ENCODE results near the gene ZDHHC14. TPM values are rescaled to one million over a fixed set of nuclear protein-coding genes. Genes with fewer than 3 reads are reported as not detected.

The ZDHHC14 gene
- total RNA-seq, 1 experiment from 2014 or later = 3.2 TPM

- no peak overlapping the region for H3K27ac ChIP-seq (ENCODE audit: low read depth, low read length, poor library complexity, severe bottlenecking)
- DNase-seq (ENCODE audit: low spot score) = no peak
- H3K4me3 ChIP-seq (ENCODE audit: low read depth, low read length, poor library complexity, severe bottlenecking) = no peak overlapping the region
- BruUV-seq (replicated peaks) = no TSS peak
- no peaks in the 10 kb centered on the region for H3K9me3 ChIP-seq (ENCODE audit: low read depth, low read length, poor library complexity, severe bottlenecking)
- no peaks in the 10 kb centered on the region for H3K36me3 ChIP-seq (ENCODE audit: insufficient read depth, low read length, poor library complexity, severe bottlenecking)
- ChIA-PET POLR2A (ENCODE audit: low non-redundant PET) (no interaction called here), CTCF (no interaction called here)
- intact Hi-C loops (cut with micrococcal nuclease; ENCODE audit: unreplicated experiment) = no loop called here
- no peaks in the 10 kb centered on the region for H3K27me3 ChIP-seq (replicated peaks; ENCODE audit: insufficient read depth, low read depth, low read length, poor library complexity)
- no peaks in the 10 kb centered on the region for H3K4me1 ChIP-seq (ENCODE audit: insufficient read depth, low read length, poor library complexity, severe bottlenecking)
- TF ChIP-seq, protein P1, sequence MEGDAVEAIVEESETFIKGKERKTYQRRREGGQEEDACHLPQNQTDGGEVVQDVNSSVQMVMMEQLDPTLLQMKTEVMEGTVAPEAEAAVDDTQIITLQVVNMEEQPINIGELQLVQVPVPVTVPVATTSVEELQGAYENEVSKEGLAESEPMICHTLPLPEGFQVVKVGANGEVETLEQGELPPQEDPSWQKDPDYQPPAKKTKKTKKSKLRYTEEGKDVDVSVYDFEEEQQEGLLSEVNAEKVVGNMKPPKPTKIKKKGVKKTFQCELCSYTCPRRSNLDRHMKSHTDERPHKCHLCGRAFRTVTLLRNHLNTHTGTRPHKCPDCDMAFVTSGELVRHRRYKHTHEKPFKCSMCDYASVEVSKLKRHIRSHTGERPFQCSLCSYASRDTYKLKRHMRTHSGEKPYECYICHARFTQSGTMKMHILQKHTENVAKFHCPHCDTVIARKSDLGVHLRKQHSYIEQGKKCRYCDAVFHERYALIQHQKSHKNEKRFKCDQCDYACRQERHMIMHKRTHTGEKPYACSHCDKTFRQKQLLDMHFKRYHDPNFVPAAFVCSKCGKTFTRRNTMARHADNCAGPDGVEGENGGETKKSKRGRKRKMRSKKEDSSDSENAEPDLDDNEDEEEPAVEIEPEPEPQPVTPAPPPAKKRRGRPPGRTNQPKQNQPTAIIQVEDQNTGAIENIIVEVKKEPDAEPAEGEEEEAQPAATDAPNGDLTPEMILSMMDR (conservative IDR thresholded peaks at IDR 0.05; ENCODE audit: low read depth, low read length) = no peak
- TF ChIP-seq EZH2 (IDR thresholded peaks at IDR 0.05; ENCODE audit: borderline replicate concordance, low read depth, low read length, poor library complexity, severe bottlenecking) = no peak
Observed at GRCh38 chr6:157468574-157468973, 87.6 kb downstream of the ZDHHC14 start.

DNA sequence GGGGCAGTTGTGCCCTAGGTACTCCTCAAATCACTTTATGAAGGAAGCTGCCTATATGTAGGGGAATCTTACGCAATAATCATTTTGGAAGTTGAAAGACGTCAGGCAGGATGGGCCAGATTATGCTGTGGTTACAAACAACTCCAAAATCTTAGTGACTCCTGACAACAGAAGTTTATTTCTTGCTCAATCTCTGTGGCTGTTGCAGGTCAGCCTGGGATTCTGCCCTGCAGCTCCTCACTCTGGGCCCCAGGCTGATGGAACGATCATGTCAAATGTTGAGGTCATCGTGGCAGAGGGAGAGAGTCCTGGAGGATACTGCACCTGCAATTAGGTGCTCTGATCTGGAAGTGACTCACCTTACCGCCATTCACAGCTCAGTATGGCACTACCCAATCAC is 88.4 kb downstream of the ZDHHC14 start:
- ChIA-PET POLR2A (ENCODE audit: low non-redundant PET) (no interaction called here), CTCF (no interaction called here)
- no TSS peak for BruUV-seq (replicated peaks)
- no peaks in the 10 kb centered on the region for H3K36me3 ChIP-seq (ENCODE audit: insufficient read depth, low read length, poor library complexity, severe bottlenecking)
- no peak for DNase-seq (ENCODE audit: low spot score)
- intact Hi-C loops (cut with micrococcal nuclease; ENCODE audit: unreplicated experiment) = no loop called here
- H3K27me3 ChIP-seq (replicated peaks; ENCODE audit: insufficient read depth, low read depth, low read length, poor library complexity) = no peaks in the 10 kb centered on the region
- TF ChIP-seq, protein P1 (conservative IDR thresholded peaks at IDR 0.05; ENCODE audit: low read depth, low read length) = no peak
- TF ChIP-seq EZH2 (IDR thresholded peaks at IDR 0.05; ENCODE audit: borderline replicate concordance, low read depth, low read length, poor library complexity, severe bottlenecking) = no peak
- H3K4me3 ChIP-seq (ENCODE audit: low read depth, low read length, poor library complexity, severe bottlenecking) = no peak overlapping the region
- no peak overlapping the region for H3K27ac ChIP-seq (ENCODE audit: low read depth, low read length, poor library complexity, severe bottlenecking)
- no peaks in the 10 kb centered on the region for H3K4me1 ChIP-seq (ENCODE audit: insufficient read depth, low read length, poor library complexity, severe bottlenecking)
- H3K9me3 ChIP-seq (ENCODE audit: low read depth, low read length, poor library complexity, severe bottlenecking) = no peaks in the 10 kb centered on the region

DNA sequence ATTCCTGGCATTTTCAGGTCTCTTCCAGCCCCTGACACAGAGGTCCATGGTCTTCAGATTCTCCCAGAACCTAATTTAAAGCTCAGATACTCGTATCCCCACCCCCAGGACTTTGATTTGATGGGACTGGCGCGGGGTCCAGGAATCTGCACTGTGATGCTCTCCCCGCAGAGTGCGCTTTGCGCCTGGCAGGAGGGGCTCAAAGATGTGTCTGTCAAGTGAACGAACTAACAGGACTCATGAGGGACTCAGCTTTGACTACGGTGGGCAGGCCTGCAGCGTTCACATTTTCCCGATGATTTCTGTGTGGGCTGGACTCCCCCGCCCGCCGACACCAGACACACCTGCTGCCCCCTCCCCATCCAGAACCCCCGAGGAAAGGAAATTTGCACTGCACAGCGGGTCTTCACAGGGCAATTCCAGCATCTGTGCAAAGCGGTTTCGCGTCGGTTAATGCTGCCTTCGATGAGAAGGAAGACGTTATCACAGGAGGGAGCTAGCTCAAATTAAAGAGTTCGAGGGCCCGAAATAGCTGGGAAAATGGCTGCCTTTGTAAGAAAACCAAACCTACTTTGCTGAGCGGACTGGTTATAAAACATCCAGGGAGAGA is 90.2 kb downstream of the ZDHHC14 start:
- H3K9me3 ChIP-seq (ENCODE audit: low read depth, low read length, poor library complexity, severe bottlenecking) = no peaks in the 10 kb centered on the region
- no peak overlapping the region for H3K4me3 ChIP-seq (ENCODE audit: low read depth, low read length, poor library complexity, severe bottlenecking)
- H3K4me1 ChIP-seq (ENCODE audit: insufficient read depth, low read length, poor library complexity, severe bottlenecking) = no peaks in the 10 kb centered on the region
- DNase-seq (ENCODE audit: low spot score) = no peak
- no peaks in the 10 kb centered on the region for H3K27me3 ChIP-seq (replicated peaks; ENCODE audit: insufficient read depth, low read depth, low read length, poor library complexity)
- intact Hi-C loops (cut with micrococcal nuclease; ENCODE audit: unreplicated experiment) = no loop called here
- H3K27ac ChIP-seq (ENCODE audit: low read depth, low read length, poor library complexity, severe bottlenecking) = no peak overlapping the region
- no peak for TF ChIP-seq EZH2 (IDR thresholded peaks at IDR 0.05; ENCODE audit: borderline replicate concordance, low read depth, low read length, poor library complexity, severe bottlenecking)
- TF ChIP-seq, protein P1 (conservative IDR thresholded peaks at IDR 0.05; ENCODE audit: low read depth, low read length) = no peak
- no TSS peak for BruUV-seq (replicated peaks)
- ChIA-PET CTCF (no interaction called here), POLR2A (ENCODE audit: low non-redundant PET) (no interaction called here)
- no peaks in the 10 kb centered on the region for H3K36me3 ChIP-seq (ENCODE audit: insufficient read depth, low read length, poor library complexity, severe bottlenecking)

Measured in A673 (cell line).